HG03520 (cell line): ENCODE data around the gene MCU.
"Not testable (repeated sequence)": the region's sequence is repeated elsewhere in the genome, so short reads cannot be mapped to it uniquely, and the experiment has no call there.

ENCODE experiments used
- ATAC-seq: cut with Tn5 transposase; IDR thresholded peaks from one replicate; pipeline ENCODE4 v1.9.1; 2021; ENCODE audit warnings: mild to moderate bottlenecking, moderate library complexity; ENCODE audit not compliant: unreplicated experiment

MCU gene, protein sequence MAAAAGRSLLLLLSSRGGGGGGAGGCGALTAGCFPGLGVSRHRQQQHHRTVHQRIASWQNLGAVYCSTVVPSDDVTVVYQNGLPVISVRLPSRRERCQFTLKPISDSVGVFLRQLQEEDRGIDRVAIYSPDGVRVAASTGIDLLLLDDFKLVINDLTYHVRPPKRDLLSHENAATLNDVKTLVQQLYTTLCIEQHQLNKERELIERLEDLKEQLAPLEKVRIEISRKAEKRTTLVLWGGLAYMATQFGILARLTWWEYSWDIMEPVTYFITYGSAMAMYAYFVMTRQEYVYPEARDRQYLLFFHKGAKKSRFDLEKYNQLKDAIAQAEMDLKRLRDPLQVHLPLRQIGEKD

DNA sequence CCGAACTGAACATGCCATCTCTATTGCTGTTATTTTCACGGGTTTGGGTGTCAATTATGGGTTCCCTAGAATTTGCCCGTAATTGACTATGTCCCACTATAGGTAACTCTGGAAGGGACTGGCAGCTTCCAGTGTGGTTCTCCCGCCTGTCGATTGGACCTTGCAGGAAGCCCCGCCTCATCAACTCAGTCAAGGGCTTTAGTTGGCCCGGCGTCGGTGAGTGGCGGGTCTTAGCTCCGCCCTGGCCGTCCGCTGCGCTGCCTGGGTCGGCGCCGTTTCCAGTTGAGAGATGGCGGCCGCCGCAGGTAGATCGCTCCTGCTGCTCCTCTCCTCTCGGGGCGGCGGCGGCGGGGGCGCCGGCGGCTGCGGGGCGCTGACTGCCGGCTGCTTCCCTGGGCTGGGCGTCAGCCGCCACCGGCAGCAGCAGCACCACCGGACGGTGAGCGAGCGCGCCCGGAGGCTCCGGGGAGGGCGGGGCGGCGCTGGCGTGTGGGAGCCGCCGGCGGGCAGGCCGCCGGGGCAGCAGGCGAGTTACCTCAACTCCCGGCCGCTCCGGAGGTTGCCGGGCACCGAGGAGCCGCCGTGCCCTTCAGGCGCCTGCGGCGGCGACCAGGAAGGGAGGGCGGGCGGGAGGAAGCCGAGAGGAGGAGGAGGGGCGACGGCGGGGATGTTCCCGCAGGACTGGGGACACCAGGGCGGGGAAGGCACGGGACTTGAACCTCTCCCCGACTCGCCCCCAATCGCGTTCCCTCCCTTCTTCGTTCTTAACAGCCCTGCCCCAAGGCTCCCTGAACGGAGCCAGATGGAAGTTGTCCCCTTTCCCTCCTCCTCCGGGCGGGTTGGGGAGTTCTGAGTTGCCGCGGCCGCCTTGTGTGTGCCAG, at the start of gene MCU:
Gene MCU, plus strand, starts transcription at position 281 of the 881 bp plus-strand sequence. Its CDS starts 9 bp downstream, at position 290.
- peak; percentile 77 for ATAC-seq

DNA sequence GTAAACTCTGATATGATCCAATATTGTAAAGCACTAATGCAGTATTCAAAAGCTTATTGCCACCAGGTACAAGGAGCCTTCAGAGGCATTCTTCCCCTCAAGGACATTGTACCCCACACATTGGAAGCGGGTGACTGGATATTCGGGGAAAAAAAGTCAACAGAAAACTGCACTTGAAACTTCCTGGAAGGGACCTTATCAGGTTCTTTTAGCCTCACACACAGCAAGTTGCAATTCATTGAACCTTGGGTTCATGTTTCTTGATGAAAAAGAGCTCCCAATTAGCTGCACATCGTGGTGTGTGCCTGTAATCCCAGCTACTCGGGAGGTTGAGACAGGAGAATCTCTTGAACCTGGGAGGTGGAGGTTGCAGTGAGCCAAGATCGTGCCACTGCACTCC, 49.6 kb upstream of the MCU start:
- no peak for ATAC-seq

DNA sequence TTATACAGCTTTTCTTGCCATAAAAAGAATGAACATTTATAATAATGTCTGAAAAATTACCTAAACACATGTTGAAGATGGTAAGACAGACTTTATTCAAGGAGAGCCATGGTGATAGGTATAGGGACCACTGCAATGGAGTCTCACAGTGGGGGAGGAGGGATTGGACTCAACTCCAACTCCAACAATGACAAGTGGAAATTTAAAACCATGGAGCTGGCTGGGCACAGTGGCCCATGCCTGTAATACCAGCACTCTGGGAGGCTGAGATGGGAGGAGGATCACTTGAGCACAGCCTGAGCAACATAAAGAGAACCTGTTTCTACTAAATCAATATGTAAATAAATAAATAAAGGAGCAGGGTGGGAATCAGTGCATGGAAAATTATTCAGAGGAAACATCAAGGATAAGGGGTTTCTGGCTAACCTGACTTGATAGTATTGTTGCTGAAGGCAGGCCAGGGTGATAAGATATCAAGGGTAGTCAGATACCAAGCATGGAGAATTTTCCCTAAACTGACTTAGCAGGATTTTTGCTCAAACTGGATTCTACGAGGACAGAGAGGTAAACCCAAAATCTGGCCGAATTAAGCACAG, 46.6 kb upstream of the MCU start:
- no peak for ATAC-seq

DNA sequence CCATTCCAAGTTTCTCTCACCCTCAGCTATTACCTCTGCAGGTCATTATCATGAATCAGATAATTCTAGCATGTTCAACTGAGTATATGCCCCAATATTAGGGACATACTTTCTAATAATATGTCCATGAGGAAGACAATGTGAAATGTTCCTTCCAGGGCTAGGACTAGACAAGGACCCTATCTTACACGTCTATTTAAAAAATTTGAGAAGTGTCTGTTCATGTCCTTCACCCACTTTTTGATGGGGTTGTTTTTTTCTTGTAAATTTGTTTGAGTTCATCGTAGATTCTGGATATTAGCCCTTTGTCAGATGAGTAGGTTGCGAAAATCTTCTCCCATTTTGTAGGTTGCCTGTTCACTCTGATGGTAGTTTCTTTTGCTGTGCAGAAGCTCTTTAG, 45.0 kb upstream of the MCU start:
- not testable (repeated sequence) for ATAC-seq

DNA sequence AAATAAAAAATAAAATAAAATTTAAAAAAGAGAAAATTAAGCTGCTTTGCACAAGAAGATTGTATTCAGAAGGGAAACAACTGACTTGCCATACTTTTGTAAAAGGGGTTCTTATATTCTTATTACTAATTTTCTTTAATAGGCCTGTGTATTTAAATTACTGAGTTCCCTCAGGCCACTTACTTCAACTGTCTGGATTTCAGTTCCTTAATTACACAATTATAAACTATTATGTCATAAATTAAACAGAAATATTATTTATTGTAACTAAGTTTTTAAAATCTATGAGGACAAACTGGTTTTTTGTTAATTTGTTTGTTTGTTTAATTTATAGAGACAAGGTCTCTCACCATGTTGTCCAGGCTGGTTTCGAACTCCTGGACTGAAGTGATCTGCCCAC, 43.6 kb upstream of the MCU start:
- ATAC-seq = no peak

DNA sequence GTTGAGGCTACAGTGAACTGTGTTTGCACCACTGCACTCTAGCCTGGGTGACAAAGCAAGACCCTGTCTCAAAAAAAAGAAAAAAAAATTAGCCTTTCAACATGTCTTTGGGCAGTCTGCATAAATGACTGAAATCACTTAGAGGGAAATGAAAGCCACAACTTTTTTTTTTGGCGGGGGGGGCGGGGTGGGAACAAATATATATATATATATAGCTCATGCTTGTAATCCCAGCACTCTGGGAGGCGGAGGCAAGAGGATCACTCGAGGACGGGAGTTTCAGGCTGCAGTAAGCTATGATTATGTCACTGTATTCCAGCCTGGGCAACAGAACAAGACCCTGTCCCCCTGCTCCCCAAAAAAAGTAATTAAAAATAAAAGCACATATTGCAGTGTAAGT, 42.7 kb upstream of the MCU start:
- no peak for ATAC-seq

DNA sequence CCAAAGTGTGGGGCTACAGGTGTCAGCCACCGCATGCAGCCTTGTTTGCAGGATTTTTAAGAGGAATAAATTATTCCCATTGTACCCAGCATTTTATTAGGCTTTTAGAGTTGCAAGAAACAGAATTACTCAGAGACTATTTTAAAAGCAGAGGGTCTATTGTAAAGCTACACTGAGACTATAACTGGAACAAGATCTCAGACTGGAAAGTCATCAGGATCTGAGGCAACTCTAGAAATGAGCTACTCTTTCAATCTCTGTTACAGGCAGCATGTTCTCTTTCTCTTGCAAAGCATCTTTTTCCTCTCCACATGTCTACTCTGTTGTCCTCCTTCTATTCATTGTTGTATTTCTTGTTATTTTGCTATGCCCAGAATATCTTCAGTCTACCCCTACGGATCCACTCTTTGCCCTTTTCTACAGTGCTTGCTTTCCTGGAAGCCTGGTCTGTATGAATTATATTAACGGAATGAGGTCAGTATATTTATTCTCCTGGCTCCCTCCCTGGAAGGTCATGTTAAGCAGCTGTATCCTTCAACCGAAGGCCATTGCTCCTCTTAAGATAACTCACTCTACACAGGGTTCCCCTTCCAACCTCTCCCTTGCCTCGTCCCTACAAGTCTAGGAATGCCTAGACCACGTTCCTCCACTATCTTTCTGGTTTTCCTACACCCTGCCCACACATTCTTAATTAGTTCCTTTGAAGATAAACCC, 38.4 kb upstream of the MCU start:
- ATAC-seq = no peak

DNA sequence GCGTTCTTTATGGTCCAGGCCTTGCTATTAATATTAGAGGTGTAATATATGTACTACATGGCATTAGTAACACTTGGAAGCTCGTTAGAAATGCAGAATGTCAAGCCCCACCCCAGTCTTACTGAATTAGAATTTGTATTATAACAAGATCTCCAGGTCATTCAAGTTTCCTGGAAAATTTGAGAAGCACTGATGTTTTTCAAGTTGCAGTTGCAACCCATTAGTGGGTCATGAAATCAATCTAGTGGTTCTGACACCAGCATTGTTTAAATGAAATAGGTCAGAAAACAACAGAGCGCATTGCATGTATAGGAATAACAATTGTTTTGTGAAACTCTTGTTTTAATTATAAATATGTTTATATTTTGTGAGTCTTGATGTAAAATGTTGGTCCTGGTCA, 37.2 kb upstream of the MCU start:
- ATAC-seq = no peak

DNA sequence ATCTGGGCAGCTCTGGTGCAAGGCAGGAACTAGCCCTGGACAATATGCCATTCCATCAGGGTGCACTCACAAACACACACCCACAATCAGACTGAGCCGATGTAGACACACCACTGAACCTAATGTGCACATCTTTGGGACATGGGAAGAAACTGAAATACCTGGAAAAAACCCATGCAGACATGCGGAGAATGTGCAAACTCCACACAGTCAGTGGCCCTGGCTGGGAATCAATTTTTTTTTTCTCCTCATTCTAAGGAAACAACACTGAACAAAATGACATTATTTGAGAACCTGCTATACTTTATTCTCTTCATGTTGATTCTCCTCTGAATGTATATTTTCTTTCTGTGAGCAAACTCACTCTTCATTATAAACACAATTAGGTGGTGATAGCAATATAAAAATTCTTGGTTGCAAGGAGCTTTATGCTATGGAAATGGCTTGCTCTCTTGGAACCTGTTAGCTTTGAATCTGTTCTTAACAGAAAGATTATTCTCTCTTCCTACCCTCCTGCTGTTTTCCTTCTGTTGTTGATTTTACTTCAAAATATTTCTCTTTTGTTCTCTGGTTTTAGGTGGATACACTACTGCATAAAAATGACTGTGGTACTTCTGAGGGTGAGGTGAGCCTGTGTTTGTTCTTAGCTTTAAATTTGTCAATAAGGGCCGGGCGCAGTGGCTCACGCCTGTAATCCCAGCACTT, 33.1 kb upstream of the MCU start:
- ATAC-seq = no peak

DNA sequence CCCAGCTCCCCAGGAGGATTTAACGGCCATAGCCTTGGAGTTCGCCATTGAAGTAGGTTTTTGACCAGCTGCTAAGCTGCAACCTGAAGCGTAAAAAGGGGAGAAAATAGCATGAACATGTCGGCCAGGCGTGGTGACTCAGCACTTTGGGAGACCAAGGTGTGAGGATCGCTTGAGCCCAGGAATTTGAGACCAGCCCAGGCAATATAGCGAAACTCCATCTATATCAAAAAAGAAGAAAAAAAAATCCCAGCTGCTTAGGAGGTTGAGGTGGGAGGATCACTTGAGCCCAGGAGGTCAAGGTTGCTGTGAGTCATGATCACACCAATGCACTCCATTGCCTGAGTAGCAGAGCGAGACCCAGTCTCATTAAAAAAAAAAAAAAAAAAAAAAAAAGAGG, 32.2 kb upstream of the MCU start:
- no peak for ATAC-seq

DNA sequence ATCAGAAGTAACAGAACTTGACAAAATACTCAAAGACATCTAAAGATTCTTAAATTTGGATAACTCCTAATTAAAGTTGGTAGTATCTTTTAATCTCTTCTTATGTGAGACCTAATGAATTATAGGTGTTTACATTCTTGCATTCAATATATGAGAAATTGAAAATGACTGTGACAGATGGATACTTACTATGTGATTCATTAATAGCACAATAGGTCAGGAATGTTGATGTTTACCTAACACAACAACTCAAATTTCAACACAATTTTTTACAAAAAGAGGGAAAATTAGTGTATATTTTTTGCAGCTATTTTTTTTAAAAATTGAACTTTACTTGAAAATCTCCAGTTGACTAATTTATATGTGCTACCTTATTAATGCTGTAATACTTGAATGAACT, 31.7 kb upstream of the MCU start:
- ATAC-seq = no peak

DNA sequence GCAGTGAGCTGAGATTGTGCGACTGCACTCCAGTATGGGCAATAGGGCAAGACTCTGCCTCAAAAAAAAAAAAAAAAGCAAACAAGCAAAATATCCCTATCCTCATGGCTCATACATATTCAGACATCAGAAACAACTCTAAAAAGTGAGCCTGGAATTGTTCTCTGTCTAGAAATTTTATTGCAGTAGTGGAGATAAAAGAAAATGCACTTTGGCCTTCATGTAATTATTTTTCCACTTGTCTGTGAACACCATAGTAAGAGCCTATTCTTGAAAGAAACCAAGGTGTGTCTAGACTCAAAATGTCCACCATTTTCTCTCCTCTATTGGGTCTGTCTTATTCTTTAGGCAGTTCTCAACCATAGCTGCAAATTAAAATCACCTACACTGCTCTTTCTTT, 30.5 kb upstream of the MCU start:
- no peak for ATAC-seq

DNA sequence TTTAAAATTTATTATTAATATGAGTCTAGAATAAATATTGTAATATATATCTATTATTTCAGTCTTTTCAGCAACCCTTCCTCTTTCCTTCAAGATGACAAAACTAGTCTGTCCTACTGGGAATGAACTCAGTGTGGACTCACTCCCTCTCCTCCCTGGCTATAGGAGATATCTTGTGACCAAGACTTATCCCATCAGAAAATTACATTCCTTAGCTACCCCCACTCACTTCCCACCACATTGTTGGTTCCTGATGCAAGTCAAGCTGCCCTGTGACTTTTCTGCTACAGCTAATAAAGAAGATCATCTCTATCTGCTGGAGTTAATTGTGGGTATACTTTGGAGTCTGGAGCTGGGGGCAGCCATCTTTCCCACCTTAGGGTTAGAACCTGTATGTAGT, 28.0 kb upstream of the MCU start:
- ATAC-seq = no peak

DNA sequence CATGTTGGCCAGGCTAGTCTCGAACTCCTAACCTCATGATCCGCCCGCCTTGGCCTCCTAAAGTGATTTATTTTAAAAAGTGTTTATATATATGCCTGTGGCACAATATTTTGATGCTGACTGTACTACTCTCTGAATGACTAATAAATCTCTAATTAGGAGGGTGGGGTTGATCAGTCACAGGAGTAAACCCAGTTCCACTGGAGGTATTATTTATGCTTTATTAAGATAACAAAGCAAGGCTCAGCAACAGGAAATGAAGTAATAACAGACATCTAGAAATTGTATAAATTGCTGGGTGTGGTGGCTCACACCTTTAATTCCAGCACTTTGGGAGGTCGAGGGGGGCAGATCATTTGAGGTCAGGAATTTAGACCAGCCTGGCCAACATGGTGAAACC, 26.0 kb upstream of the MCU start:
- no peak for ATAC-seq

DNA sequence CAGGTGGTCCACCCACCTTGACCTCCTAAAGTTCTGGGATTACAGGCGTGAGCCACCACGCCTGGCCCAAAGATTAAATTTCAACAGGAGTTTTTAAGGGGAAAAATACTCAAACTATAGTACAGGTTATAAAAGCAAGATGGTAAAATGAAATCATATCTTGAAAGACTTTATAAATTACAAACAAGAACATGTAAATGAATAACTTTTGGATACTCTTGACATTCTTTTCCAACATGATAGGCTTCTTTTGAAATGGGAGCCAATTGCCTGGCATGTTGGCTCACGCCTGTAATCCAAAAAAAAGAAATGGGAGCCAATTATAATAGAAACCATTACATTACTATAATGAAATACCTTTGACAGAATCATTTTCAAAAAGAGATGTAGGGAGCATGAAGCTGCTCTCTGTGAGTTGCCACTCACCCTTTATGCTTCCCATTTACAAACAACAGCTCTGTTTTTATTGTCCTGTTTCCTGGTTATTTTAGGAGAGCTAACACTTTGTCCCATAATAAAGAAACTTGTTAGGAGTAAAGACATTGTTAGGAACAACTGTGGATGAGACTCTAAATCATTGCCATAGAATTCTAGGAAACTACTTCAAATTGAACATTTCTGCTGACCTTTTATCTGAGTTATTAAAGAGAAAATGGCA, 24.6 kb upstream of the MCU start:
- no peak for ATAC-seq

DNA sequence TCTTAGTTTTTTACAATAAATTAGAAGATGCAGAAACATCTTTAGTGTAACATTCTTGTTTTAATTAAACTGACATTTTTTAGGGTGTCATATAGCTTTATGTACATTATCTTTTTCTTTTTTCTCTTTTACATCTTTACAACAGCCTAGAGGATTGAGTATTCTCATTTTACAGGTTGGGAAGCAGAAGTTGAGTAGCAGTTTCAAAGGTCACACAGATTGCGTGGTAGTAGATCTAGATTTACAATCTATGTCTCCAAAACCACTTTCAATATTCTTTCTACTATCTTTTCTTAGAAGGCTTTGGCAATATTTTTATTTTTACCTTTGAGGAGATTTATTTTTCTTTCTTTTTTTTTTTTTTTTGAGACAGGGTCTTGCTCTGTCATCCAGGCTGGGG, 18.7 kb upstream of the MCU start:
- ATAC-seq = no peak

DNA sequence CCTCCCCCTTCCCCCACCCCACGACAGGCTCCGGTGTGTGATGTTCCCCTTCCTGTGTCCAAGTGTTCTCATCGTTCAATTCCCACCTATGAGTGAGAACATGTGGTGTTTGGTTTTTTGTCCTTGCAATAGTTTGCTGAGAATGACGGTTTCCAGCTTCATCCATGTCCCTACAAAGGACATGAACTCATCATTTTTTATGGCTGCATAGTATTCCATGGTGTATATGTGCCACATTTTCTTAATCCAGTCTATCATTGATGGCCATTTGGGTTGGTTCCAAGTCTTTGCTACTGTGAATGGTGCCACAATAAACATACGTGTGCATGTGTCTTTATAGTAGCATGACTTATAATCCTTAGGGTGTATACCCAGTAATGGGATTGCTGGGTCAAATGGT, 17.8 kb upstream of the MCU start:
- ATAC-seq = not testable (repeated sequence)

DNA sequence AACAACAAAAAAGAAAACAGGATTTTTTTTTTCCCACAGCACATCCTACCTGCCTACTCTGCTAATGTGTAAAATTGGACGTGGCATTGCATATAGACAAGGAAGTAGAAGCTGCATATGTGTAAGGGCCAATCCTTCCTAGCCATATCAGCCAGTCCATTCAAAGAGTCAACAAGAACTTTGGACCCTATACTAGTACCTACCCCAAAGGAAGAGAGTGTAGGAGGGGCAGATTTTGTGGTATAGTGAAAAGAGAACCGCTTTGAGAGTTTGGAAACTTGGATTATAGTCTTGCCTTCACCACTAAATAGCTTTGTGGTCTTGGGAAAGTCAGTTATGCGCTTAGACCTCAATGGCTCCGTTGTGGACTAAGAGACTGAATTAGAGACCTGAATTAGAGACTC, 12.1 kb upstream of the MCU start:
- no peak for ATAC-seq

DNA sequence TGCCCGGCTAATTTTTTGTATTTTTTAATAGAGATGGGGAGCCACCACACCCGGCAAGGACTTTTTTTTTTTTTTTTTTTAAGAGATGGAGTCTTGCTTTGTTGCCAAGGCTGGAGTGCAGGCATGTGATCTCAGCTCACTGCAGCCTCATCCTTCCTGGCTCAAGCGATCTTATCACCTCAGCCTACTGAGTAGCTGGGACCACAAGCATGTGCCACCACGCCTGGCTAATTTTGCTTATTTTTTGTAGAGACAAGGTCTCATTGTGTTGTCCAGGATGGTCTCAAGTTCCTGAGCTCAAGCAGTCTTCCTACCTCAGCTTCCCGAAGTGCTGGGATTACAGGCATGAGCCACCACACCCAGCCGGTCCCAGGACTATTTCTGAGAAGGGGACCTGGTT, 9.3 kb upstream of the MCU start:
- ATAC-seq = no peak

DNA sequence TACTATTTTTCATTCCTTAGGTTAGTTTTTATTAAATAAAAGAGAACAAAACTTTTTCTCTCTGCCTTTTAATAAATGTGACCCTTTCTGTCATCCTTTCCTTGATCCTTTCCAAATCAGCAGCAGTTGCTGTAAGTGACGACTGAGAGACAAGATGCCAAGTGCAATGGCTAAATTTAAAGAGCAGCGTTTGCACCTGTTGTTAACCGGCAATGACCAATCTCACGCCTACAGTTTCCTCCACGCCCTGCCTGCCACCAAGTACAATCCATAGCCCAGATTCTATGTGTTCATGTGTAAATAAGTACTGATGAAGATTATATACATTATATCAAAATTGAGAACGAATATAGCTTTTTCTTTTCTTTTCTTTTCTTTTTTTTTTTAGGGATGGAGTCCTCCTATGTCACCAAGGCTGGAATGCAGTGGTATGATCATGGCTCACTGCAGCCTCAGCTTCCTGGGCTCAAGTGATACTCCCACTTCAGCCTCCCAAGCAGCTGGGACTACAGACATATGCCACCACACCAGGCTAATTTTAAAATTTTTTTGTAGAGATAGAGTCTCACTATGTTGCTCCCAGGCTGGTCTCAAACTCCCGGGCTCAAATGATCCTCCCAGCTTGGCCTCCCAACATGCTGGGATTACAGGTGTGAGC, 6.5 kb upstream of the MCU start:
- no peak for ATAC-seq
